Measurements from ENCODE around the gene ALG3.

DNA sequence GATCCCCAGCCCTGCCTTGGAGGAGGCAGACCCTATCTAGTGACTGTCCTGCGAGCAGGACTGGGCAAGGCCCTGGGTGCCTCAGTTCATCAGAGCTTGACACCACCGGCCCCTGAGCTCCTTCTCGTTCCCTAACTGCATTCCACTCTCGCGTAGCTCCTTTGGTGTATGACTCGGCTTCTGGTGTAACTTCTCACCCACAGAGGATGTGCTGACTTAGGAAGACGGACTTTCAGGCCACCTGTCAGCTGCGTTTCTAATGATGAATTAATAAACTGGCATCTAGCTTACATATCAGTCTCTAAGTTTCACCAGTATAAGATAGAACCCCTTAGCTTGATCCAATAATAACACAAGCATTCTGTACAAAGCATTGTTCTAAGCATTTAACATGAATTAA lies 45.2 kb downstream of the ALG3 start:
- TF ChIP-seq, protein P1, sequence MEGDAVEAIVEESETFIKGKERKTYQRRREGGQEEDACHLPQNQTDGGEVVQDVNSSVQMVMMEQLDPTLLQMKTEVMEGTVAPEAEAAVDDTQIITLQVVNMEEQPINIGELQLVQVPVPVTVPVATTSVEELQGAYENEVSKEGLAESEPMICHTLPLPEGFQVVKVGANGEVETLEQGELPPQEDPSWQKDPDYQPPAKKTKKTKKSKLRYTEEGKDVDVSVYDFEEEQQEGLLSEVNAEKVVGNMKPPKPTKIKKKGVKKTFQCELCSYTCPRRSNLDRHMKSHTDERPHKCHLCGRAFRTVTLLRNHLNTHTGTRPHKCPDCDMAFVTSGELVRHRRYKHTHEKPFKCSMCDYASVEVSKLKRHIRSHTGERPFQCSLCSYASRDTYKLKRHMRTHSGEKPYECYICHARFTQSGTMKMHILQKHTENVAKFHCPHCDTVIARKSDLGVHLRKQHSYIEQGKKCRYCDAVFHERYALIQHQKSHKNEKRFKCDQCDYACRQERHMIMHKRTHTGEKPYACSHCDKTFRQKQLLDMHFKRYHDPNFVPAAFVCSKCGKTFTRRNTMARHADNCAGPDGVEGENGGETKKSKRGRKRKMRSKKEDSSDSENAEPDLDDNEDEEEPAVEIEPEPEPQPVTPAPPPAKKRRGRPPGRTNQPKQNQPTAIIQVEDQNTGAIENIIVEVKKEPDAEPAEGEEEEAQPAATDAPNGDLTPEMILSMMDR (conservative IDR thresholded peaks at IDR 0.05; ENCODE audit: low read depth, low read length): no peak
- no peak for TF ChIP-seq EZH2 (IDR thresholded peaks at IDR 0.05; ENCODE audit: borderline replicate concordance, low read depth, low read length, poor library complexity, severe bottlenecking)

All from A673 (cell line).